ENCODE data around the gene MFN2.

The MFN2 gene

GRCh38 chr1:12053752-12054548 is 73.7 kb downstream of the MFN2 start:
- TF ChIP-seq, protein P1, sequence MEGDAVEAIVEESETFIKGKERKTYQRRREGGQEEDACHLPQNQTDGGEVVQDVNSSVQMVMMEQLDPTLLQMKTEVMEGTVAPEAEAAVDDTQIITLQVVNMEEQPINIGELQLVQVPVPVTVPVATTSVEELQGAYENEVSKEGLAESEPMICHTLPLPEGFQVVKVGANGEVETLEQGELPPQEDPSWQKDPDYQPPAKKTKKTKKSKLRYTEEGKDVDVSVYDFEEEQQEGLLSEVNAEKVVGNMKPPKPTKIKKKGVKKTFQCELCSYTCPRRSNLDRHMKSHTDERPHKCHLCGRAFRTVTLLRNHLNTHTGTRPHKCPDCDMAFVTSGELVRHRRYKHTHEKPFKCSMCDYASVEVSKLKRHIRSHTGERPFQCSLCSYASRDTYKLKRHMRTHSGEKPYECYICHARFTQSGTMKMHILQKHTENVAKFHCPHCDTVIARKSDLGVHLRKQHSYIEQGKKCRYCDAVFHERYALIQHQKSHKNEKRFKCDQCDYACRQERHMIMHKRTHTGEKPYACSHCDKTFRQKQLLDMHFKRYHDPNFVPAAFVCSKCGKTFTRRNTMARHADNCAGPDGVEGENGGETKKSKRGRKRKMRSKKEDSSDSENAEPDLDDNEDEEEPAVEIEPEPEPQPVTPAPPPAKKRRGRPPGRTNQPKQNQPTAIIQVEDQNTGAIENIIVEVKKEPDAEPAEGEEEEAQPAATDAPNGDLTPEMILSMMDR (IDR thresholded peaks at IDR 0.05; ENCODE audit: control insufficient read depth, insufficient read depth, low read depth, low read length, missing control alignments): no peak
- no peak overlapping the region for H3K4me3 ChIP-seq (ENCODE audit: control insufficient read depth, low read depth, low read length)
- no peak for DNase-seq (ENCODE audit: low read depth)

- H3K4me3 ChIP-seq (ENCODE audit: control insufficient read depth, low read depth, low read length): no peak overlapping the region
- no peak for DNase-seq (ENCODE audit: low read depth)
- TF ChIP-seq, protein P1 (IDR thresholded peaks at IDR 0.05; ENCODE audit: control insufficient read depth, insufficient read depth, low read depth, low read length, missing control alignments): no peak
These were observed 75.0 kb downstream of the MFN2 start for GRCh38 chr1:12055259-12055658.

DNA sequence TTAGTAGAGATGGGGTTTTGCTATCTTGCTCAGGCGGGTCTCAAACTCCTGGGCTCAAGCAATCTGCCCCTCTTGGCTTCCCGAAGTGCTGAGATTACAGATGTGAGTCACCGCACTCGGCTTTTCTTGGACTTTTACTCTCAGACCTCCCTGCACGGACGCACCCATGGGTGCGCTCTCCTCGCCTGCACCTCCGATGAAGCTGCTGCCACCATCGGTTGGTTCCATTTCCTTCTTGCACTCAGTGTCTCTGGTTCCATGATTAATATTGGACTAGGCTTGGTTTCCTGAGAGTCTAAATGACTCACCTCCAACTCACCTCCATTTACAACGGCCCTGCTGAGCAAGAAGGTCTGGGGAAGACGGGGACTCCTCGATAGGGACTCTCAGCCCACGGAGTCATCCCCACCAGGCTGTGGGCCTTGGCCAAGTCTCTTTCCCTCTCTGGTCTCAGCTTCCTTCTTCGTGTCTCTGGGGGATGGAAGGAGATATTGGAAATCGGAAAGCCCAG is 76.1 kb downstream of the MFN2 start:
- no peak for DNase-seq (ENCODE audit: low read depth)
- no peak overlapping the region for H3K4me3 ChIP-seq (ENCODE audit: control insufficient read depth, low read depth, low read length)
- TF ChIP-seq, protein P1 (IDR thresholded peaks at IDR 0.05; ENCODE audit: control insufficient read depth, insufficient read depth, low read depth, low read length, missing control alignments): no peak

DNA sequence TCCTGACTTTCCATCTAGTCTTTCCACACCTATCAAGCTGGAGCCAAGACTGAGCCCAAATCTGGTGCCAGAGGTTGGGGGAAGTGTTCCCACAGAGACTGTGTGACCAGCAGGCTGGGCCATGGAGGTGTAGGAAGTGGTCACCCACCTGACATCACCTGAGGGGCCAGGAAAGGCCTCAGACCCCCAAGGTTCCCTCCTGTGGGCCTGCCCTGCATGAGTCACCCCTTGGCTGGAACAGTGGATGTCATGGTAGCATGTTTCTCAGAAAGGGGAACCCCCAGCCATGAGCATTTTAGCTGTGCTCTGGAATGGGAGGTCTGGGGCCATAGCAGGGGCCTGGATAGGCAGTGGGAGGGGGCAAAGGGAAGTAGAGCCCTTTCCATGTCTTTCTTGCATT is 77.1 kb downstream of the MFN2 start:
- TF ChIP-seq, protein P1 (IDR thresholded peaks at IDR 0.05; ENCODE audit: control insufficient read depth, insufficient read depth, low read depth, low read length, missing control alignments): no peak
- no peak overlapping the region for H3K4me3 ChIP-seq (ENCODE audit: control insufficient read depth, low read depth, low read length)
- no peak for DNase-seq (ENCODE audit: low read depth)

GRCh38 chr1:12057940-12058687 is 77.9 kb downstream of the MFN2 start:
- TF ChIP-seq, protein P1 (IDR thresholded peaks at IDR 0.05; ENCODE audit: control insufficient read depth, insufficient read depth, low read depth, low read length, missing control alignments): no peak
- no peak for DNase-seq (ENCODE audit: low read depth)
- H3K4me3 ChIP-seq (ENCODE audit: control insufficient read depth, low read depth, low read length): no peak overlapping the region

DNA sequence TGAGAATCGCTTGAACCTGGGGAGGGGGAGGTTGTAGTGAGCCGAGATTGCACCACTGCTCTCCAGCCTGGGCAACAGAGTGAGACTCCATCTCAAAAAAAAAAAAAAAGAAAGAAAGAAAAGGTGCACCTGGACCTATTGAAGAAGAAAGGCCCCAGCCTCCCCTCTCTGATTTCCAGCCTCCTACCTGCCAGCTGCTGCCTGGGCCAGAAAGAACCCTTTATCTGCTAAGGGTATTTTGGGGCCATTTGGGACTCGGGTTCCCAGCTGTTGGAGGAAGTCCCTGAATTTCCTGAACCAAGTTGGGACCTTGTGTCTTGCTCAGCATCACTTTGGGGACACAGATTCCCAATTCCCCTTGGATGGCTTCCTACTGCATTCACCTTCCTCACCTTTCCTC is 79.0 kb downstream of the MFN2 start:
- DNase-seq (ENCODE audit: low read depth): no peak
- no peak overlapping the region for H3K4me3 ChIP-seq (ENCODE audit: control insufficient read depth, low read depth, low read length)
- TF ChIP-seq, protein P1 (IDR thresholded peaks at IDR 0.05; ENCODE audit: control insufficient read depth, insufficient read depth, low read depth, low read length, missing control alignments): no peak

All from AG09309 (cell line).